Measurements from ENCODE around the gene MRPL57. TPM values are rescaled to one million over a fixed set of nuclear protein-coding genes. Genes with fewer than 3 reads are reported as not detected.
A peak's percentile ranks its signal among the peaks of the same experiment; 100 is the strongest.

MRPL57 gene
- total RNA-seq, 2 experiments from 2014 or later = 22.5 to 24.0 TPM

DNA sequence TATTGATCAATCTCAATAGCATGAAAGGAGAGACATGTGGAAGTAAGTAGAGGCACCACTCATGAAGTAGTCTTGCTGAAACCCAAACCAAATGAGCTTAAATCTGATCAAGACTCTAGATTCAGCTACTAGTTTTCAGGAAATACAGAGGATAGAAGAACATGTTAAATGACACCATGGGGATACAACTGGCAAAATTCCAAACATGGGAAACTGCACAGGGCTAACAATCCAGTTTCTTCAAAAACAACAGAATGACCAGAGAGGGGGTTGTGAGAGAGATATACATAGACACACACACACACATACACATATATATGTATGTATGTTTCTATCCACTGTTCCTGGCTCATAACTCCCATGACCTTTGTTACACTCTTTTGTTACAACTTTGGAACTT, 44.8 kb downstream of the MRPL57 start:
- POLR2A ChIA-PET = no interaction called here
- H3K27me3 Mint-ChIP-seq (ENCODE audit: low read depth) = peaks cover 28% of the 10 kb centered on the region
- H3K4me3 Mint-ChIP-seq = no peak overlapping the region
- ATAC-seq (no peak), DNase-seq (no peak)
- peaks cover 9% of the 10 kb centered on the region for H3K36me3 Mint-ChIP-seq (ENCODE audit: low read depth)
- H3K9me3 Mint-ChIP-seq (ENCODE audit: insufficient read depth) = peaks cover 22% of the 10 kb centered on the region
- H3K27ac Mint-ChIP-seq = no peak overlapping the region
- CTCF ChIA-PET = no interaction called here
- peaks cover 20% of the 10 kb centered on the region for H3K4me1 Mint-ChIP-seq (ENCODE audit: low read depth)

GRCh38 chr13:21225082-21225481, 48.6 kb downstream of the MRPL57 start:
- no peak overlapping the region for H3K27ac Mint-ChIP-seq
- peaks cover 9% of the 10 kb centered on the region for H3K36me3 Mint-ChIP-seq (ENCODE audit: low read depth)
- H3K4me1 Mint-ChIP-seq (ENCODE audit: low read depth) = no peaks in the 10 kb centered on the region
- CTCF ChIA-PET = no interaction called here
- peaks cover 35% of the 10 kb centered on the region for H3K27me3 Mint-ChIP-seq (ENCODE audit: low read depth)
- no peak overlapping the region for H3K4me3 Mint-ChIP-seq
- peaks cover 22% of the 10 kb centered on the region for H3K9me3 Mint-ChIP-seq (ENCODE audit: insufficient read depth)
- ATAC-seq = no peak
- DNase-seq = no peak
- POLR2A ChIA-PET = interaction anchor here (0.7 kb wide), 1 partner anchor 73 kb away, joined by 3 read pairs; no protein-coding TSS in a partner anchor

DNA sequence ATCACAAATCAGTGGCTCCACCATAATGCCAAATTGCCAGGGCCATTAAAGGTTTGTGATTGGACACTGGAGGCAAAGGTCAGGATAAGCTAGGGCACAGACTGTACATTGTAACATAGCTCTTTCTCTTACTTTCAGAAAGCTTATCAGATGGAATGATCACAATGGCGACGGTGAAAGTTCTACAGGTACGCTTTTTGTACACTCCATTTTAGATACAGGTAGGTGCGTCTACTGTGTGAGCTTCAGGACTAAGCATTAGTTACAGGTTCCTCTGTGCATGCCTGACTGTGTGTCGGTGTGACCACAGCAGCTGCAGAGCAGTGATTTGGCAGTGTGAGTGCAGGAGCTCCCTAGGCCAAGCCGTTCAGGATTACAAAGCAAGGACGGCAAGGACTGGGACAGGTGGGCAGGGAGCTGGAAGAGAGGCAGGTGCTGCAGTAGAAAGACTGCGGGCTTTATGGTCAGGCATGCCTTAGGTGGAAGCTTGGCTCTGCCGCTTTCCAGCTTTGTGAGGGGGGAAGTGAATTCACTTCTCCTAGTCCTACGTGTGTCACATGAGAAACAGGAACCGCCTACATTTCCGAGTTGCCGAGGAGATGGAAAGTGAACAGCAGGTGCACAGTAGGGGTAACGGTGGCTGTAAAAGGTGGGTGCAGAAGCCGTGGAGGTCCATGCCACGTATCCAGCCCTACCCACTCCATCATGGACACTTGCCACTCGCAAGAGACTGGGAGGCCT, 49.6 kb downstream of the MRPL57 start:
- Mint-ChIP-seq H3K27ac (no peak overlapping the region), H3K27me3 (ENCODE audit: low read depth) (peaks cover 32% of the 10 kb centered on the region), H3K4me3 (no peak overlapping the region), H3K36me3 (ENCODE audit: low read depth) (peaks cover 7% of the 10 kb centered on the region), H3K9me3 (ENCODE audit: insufficient read depth) (peaks cover 19% of the 10 kb centered on the region), H3K4me1 (ENCODE audit: low read depth) (no peaks in the 10 kb centered on the region)
- ATAC-seq (no peak), DNase-seq (no peak)
- POLR2A ChIA-PET = interaction anchor here (0.5 to 0.7 kb wide), 2 partner anchors 74 to 378 kb away, joined by 3 read pairs; partner anchors contain the start of gene MICU2
- CTCF ChIA-PET = no interaction called here

DNA sequence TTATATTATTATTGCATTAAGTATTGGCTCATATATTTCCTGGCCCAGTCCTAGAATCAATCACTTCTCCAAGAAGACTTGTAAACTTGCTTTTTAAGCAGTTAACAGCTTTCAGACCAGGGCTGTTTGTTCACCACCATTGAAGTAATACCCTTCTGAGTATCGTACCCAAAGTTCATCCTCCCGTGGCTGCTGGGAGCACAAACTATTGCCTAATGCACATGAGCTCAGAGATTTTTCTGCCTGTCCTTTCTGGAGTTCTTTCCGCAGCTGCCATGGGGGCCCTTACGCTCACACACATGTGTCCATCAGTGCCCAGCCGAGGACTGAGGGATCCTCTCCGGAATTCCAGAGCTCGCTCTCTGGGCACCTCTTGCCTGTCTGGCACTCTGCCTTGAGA, 51.5 kb downstream of the MRPL57 start:
- CTCF ChIA-PET = no interaction called here
- DNase-seq (peak; percentile 7), ATAC-seq (no peak)
- no peaks in the 10 kb centered on the region for H3K36me3 Mint-ChIP-seq (ENCODE audit: low read depth)
- POLR2A ChIA-PET = no interaction called here
- H3K4me3 Mint-ChIP-seq = no peak overlapping the region
- H3K9me3 Mint-ChIP-seq (ENCODE audit: insufficient read depth) = no peaks in the 10 kb centered on the region
- H3K27me3 Mint-ChIP-seq (ENCODE audit: low read depth) = peaks cover 19% of the 10 kb centered on the region
- H3K27ac Mint-ChIP-seq = no peak overlapping the region
- peaks cover 12% of the 10 kb centered on the region for H3K4me1 Mint-ChIP-seq (ENCODE audit: low read depth)

Other genes with a start within 250 kb of the MRPL57 start
- 1 to 10 TPM; 3.1 to 4.2 TPM for gene LATS2, start 115.1 kb upstream of the MRPL57 start, total RNA-seq
- gene SAP18, start 36.5 kb upstream of the MRPL57 start, total RNA-seq = 100 to 1,000 TPM; 218 to 225 TPM
- gene SKA3, start 106 bp upstream of the MRPL57 start, total RNA-seq = 10 to 100 TPM; 51.0 to 52.5 TPM